ENCODE measurements around the gene IL1A.

- TF ChIP-seq YY1 (IDR thresholded peaks at IDR 0.05; ENCODE audit: insufficient read depth, insufficient read length) (no peak), ZNF274 (IDR thresholded peaks at IDR 0.05; ENCODE audit: low read depth, low read length) (no peak)
Observed at GRCh38 chr2:112757265-112757664, 27.0 kb downstream of the IL1A start.
